ENCODE measurements around the gene TBX4.
"Not testable (repeated sequence)": the region's sequence is repeated elsewhere in the genome, so short reads cannot be mapped to it uniquely, and the experiment has no call there.

Gene TBX4

DNA sequence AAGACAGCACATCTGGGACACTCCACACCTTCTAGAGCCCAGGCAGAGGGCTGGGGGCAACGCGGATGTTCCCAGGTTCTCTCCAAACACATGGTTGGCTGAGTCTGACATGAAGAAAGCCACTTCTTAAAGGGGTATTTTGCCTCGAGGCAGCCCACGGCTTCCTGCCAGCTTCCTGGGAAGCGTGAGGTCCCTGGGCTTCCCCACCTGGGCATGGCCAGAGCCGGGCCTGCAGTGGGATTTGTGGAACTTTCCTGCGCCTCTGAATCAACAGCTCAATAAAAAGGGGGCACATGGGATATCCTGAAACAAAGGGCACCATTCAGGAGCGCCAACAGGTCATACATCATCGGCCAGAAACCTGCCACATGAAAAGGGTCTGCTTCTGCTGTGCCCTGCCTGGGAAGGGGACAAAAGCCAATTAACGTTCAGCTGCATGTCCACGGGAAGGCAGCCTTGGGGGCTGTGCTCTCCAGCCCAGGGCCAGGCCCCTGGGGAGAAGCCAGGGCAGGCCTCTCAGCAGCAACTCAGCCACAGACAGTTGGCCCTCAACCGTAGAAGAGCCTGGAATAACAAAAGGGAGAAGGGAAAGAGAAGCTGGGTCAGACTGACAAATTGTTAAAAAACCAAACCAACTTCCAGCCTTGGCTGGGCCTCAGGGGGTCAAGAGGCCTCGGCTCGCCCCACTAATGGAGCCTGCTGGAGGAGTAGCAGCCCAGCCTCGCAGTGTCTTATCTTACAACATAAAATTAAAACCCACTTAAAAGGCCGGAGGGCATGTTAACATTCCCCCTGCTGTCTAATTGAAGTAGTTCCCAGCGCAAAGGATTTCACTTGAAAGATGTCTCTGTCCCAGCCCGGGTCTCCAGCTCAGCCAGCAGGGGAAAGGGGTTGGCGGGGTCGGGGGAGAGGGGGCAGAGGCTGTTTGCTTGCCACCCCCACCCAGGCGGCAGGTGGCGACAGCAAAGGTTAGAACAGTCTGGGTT is 34.2 kb downstream of the TBX4 start:
- DNase-seq, result no peak

DNA sequence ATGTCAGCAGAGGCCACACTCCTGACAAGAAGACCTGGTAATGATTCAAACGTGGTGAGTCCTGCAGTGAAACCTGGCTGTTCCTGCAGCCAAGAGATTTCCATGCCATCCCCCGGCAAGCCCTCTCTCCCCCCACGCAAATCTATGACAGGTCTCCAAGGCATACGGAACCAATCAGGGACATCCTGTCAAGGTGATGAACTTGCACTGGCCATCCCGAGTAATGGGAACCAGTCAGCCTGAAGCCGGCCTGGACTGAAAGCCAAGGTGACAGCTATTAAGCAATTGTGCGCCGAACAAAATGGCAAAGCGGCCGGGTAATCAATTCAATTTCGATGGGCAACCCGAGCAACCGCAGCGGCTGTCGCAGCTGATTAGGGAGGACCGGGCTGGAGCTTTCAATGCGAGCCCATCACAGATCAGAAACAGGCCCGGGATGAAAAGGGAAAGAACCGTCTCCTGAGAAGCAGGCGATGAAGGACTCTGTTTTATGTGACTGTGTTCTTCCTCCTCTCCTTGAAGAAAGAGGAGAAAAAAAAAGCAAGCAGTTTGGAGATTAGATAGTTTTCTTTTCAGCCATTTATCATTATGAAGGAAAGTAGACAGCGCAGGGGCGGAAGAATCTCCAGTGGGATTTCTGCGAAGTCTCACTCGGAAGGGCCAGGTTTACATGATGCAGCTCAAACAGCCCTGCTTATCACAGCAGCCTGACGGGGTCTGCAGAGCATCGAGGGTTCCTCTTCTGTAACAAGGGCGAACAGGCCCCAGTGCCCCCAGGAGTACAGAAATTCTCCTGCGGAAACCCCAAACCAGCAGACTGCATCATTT is 35.2 kb downstream of the TBX4 start:
- no peak for DNase-seq

DNA sequence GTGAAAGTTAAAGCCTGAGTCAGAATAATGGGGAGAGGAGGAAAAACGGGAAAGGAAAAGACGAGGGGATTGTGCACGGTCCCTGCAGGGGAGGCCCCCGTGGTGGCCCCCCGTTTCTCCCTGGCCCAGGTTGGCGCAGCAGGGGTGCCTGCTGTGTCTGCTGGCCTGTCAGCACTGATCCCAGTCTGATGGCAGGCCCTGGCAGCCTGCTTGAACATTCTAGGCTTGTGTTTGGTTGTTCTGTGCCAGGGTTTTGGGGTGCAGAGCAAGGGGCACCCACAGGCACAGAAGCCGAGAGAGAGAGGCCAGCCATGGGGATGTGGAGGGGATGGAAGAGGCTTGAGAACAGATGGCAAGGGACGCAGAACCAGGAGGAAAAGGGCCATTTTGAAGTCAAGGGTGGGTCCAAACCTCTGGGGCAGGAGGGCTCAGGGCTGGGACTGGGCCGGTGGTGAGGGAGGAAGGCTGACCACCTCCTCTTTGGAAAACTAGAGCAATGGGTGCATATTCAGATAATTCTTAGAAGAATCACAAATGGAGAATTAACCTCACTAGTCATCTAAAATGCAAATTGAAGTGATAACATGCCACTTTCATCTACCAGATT is 35.9 kb downstream of the TBX4 start:
- no peak for DNase-seq

DNA sequence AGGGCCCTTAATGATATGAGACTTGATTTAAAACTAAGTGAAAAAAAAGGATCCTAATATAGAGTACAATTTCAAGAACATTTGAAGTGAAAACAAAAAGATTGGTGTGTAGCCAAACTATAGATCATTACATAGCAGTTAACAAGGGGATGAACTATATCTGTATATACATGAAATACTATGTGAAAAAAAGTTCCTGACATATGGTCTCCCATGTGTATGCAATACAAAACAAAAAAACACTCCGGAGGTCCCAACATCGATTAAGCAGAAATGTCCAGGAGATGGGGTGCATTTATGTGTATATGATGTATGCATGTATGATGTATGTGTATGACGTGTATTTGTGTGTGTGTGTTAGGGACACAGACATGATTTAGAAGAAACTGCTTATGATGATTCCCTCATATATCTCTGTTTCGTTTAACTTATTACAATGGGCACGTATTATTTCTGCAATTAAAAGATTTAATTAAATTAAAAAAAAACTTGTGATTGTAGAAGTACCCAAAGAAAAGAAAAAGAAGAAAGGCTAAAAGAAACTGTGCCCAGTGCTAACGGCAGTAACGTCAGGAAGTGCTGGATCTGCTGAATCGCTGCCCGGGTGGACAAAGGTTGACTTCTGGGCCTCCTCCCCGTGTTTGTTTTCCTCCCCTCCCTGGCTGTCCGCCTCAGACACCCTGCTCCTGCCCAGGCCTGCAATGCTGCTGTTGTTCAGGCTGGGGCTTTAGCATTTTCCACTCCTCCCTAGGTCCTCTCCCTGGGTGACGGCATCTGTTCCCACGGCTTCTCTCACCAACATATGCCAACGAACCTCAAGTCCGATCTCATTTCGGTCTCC is 36.9 kb downstream of the TBX4 start:
- no peak for DNase-seq

DNA sequence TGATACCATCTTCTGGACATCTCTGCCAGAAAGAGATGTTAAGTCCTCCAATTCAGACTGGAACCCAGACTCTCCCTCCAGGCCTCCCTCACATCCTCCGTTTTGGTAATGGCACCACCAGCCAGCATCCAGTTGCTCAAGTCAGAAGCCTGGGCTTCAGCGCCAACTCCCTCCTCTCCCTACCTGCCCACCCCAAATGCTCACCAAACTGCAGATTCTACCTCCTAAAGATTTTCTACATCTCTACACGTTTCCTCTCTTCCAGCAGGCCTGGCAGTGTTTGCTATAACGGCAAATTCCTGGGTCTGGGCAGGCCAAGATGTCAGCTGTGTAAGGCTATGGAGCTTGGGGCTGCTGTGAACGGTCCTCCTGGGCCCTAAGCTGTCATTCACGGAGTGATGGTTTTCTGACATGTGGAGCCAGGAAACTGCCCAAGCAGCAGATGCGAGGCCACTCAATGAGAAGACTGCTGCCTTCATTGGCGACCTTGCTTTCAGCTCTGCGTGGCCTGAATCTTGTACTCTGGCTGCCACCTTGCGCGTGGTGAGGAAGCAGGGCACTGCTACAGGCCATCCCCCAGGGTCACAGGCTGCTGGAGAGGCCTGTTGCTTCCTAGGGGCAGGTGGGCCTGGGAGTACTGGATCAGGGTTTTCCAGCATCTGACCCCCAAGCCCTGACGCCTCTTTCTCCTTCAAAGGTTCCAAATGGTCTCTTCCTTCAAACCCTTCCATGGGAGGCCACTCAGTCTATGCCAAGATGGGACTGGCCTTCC is 37.7 kb downstream of the TBX4 start:
- no peak for DNase-seq

DNA sequence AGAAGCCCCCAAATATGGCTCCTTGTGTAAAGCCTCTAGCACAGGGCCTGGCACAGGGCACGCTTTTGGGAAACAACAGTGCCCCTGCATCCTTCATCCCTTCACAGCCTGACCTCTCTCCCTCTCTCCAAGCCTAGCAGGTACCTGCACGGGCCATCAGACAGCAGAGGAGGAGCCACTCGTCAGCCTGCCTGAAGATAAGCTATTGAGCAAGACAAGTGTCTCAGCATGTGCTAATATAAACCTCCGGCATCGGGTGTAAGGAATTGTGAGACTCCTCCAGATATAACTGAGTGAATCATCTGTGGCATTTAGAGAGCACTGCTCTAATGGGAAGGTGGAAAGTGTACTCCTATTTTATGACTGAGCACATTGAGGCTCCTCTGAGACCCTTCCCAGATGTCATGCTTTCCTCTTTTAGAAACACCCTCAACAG is 38.3 kb downstream of the TBX4 start:
- DNase-seq, result no peak

DNA sequence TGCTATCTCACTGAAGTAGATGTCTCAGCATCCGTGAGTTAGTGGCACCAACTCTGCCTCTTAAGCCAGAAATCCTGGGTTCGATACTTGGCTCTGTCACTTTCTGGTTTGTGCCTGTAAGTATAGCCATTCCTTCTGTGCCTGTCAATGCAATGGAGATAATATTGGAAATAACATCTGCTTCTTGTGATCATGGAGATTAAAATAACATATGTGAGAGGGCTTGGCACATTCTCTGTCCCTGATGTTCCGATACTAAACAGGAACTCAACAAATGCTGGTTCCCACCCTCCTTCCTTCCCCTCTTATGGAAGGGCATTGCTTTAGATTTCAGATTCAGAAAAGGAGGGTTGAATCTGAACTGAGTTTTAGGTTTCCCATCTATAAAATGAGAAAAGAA is 39.8 kb downstream of the TBX4 start:
- DNase-seq, result no peak

DNA sequence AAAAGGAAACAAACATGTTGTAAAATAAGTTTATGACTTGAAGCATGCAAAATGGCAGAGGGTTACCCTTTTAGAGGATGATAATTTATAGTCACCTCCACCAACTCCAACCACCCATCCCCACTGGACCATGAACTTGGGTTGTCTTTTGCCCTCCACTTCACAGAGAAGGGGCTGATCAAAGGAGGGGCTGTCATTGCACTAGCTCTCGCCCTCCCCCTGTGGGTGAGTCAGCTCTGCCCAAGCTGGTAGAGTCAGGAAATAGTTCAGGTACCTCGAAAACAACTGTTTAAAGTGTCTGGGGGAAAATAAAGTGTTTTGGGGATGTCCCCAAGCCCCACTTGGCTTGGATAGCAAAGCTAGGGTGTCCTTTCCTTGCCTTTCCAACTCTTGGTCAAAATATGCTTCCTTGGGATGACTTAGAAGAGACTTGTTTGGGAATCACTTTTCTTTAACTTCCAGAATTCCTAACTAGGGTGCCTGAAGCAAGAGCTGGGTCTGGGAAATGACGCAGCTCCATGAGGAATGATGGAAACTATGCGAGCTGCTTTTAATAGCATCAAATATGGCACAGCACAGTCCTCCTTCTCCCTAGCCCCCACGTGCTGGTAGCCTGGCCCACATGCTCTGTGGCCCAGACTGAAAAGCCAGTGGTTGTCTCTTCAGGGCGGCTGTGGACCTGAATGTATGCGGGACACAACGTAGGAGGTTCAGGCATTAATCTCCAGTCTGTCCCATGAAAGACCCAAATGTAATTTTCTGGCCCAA is 40.7 kb downstream of the TBX4 start:
- DNase-seq, result no peak

DNA sequence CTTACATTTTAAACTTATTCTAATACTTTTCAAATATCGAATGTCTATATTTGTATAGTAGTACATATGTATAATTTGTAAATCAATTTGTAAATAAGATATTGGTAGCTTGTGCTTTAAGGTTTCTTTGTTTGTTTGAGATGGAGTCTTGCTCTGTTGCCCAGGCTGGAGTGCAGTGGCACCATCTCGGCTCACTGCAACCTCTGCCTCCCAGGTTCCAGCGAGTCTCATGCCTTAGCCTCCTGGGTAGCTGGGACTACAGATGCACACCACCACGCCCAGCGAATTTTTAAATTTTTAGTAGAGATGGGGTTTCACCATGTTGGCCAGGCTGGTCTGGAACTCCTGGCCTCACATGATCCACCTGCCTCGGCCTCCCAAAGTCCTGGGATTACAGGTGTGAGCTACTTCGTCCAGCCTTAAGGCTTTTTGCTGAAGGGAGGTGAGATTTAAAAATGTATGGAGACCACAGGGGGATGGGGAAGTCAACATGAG is 41.7 kb downstream of the TBX4 start:
- not testable (repeated sequence) for DNase-seq

DNA sequence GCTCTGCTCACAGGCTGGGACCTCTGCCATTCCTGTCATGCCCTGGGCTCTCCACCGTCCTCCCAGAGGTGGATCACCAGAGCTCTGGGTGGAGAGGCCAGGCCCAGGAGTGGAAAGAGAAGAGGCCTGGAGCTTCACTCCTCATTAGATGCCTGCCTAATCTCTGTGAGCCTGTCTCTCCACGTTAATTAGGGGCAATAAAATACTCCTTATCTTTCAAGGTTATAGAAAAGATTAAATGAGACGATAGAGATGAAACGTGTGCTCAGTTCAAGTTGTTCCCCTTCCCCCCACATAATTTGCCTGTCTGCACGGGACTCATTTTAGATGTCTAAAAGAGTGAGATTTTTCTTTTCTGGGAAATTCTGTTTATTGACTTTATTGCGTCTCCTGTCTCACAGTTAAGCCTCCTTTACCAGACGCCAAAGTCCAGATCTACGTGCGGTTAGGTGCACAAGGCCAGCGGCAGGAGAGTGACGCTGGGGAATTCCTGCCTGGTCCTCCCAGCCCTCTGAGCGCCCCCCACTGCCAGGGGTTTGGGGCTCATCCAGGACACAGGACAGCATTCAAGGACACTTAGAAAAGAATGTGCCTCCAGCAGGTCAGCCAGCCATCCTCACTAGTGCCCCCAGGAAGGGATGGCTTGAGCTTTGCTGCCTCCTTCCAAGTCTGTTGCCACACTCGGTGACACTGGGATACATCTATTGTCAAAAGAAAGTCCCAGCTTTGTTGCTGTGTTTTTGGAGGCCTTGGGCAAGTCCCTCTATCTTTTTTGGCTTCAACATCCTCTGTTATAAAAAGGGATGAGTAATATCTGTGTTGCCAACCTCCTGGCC is 42.3 kb downstream of the TBX4 start:
- DNase-seq, result no peak

DNA sequence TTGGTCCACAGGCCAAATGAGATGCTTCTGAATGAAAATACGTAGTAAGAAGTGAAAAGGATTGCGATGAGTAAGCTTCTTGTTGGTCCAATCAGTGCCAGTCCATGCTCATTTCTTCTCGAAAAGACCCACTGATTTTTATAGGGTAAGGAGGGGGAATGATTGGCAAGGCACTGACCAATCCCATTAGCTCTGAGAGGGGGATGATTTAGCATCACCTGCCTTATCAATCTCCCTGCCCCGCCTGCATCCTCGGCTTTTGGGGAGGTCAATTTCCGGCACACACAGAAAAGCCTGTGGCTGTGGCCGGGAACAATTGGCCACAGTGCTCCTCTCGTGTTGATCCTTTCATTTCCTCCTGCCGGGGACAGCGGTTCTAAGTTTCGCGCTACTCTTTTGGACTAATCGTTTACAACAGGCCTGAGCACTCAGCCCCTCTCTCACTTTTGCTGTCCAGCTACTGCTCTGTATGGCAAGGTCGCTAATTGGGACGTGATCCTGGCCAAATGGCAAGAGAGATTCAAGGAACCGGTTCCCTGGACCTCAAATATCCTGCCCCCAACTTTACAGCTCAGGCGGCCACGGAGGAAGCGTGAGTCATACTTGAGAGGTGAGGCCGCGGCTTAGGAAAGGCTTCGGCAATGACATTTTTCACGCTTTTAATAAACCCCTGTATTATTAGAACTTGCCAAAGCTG is 43.1 kb downstream of the TBX4 start:
- DNase-seq, result no peak

DNA sequence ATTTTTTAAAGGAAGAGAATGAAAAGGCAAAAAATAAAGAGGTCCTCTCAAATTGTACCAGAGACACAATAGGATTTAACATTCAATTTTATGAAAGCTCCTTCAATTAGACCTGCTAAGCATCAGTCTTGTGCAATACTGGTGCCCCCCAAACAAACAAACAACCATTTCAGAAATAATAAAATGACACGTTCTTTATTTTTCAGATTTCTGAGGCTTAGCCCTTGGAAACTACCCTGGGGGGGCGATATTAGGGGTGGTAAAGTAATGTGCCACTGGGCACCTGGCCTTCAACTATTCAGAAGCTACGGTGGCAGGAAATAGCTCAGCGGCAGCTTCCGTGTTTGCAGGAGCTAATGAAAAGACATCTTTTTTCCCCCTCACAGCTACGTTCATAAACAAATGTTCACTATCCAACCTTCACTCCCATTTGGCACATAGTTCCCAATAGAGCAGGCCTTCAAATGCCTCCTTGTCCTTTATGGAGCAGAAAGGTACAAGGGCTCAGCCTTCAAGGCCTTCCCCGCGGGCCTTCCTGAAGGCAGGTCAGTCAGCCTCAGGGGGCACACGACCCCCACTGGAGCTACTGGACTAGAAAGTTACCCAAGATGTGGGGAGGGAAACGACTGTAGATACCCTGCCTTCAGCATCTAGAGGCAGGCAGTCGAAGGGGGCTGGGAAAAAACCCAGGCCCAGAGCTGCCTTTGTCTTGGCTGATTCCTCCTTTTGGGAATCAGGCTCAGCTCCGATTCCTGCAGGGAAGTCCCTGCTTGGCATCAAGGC is 44.1 kb downstream of the TBX4 start:
- no peak for DNase-seq

DNA sequence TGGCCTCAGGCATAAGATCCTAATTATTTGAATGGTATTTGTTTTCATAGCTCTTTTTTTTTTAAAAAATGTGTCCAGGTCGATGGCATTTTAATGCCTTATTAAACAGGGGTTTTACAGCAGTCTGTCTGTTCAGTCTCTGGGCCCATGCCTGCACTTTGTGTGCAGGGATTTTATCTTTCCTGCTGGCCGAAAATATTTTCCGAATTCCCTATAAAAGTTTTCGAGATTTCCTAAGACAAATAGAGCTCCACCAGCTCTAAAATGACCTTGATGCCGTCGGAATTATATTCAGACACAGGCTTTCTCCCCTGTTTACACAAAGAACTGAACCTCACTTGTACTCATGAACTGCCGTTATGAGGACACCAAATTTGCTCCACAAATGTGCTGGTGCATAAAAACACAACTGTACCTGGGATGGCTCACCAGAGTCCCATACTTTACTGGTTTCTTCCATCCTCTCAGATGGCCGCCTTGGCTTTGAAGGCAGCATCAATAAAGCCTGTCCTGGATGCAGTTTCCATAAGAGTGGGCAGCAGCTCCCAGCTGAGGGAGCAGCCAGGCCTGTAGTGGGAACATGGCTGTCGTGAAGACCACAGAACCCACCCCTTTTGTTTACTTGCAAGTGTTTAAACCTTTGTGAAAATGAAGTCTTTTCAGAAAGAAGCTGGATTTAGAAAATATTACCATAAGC is 44.9 kb downstream of the TBX4 start:
- no peak for DNase-seq

DNA sequence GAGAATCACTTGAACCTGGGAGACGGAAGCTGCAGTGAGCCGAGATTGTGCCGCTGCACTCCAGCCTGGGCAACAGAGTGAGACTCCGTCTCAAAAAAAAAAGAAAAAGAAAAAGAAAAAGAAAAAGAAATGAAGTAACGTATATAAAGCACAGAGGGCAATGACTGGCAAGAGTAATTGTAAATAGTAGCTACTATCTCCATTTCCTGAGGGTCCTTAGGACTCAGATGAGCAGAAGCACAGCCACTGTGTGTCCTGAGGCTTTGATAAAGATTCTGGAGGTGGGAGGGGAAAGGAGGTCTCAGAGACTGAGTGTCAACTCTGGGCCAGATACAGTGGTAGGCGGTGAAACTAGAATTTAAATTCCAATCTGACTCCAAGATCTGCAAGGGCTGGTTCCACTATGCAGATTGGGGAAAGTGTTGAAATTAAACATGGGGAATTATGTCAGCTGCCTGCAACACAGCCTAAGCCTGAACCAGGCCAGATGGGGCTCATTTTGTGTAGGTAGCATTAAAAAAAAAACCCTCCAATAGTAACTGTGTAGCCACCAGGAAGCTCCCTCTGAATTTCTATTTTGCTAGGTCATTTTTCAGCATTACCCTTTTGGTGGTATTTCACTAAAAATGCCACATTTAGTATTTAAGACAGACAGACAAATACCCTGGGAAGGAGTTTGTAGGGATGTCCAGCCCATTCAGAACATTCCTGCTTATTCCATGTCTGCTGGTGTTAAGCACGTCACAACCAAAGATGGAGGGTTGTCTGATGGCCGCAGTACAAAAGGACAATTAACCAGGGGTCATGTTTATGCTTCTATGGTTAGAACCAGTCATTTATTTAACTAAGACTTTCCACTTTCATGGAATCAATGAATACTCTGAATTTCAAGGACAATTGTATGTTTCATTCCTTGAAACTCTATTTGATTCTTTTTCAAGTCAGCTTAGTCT is 46.1 kb downstream of the TBX4 start:
- DNase-seq, result no peak

DNA sequence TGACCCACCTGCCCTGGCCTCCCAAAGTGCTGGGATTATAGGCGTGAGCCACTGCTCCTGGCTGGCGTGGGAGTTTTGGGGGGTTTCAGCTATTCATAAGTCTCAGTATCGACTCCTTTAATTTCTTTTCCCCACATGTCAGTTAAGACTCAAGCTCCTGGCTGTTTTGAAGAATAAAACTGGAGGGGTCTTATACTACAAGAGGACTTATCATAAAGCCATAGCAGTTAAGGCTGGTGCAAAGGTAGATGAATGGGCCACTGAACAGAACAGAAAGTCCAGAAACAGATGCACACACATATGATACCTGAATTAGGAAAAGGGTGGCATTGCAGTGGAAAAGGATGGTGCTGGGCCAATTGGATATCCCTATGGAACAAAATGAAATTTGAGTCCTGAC is 47.4 kb downstream of the TBX4 start:
- DNase-seq, result no peak

DNA sequence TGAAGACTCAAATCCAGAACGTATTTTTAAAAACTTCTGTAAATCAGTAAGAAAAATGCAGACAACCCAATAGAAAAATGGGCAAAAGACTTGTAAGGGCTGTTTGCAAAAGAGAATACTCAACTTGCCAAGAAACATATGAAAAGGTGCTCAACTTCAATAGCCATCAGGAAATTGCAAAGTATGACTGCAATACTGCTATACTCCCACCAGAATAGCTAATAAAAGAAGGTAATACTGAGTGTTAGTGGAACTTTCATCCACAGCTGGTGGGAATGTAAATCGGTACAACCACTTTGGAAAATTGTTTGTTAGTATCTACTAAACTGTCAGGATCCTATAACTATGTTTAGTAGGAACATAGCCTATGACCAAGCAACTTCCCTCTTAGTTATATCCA is 48.1 kb downstream of the TBX4 start:
- DNase-seq, result no peak

All from SHP77 treated with DMSO at 0.1 percent for 48 hours (cell line).